ENCODE results near the gene SMU1.
"Not testable (repeated sequence)": the region's sequence is repeated elsewhere in the genome, so short reads cannot be mapped to it uniquely, and the experiment has no call there.

SMU1 gene

GRCh38 chr9:33105504-33105903 is 29.0 kb upstream of the SMU1 start:
- DNase-seq: no peak

GRCh38 chr9:33104401-33104800 is 27.9 kb upstream of the SMU1 start:
- DNase-seq: no peak

- no peak for DNase-seq
These were observed 27.2 kb upstream of the SMU1 start for GRCh38 chr9:33103501-33104281.

- no peak for DNase-seq
These were observed 26.2 kb upstream of the SMU1 start for GRCh38 chr9:33102551-33103210.

GRCh38 chr9:33101104-33101951 is 24.9 kb upstream of the SMU1 start:
- DNase-seq: peak; percentile 87

- DNase-seq: no peak
These were observed 23.3 kb upstream of the SMU1 start for GRCh38 chr9:33099754-33100153.

- DNase-seq: no peak
These were observed 20.7 kb upstream of the SMU1 start for GRCh38 chr9:33097192-33097591.

GRCh38 chr9:33092634-33093033 is 16.2 kb upstream of the SMU1 start:
- DNase-seq: no peak

- DNase-seq: not testable (repeated sequence)
These were observed 9.2 kb upstream of the SMU1 start for GRCh38 chr9:33085672-33086071.

- no peak for DNase-seq
These were observed 6.3 kb upstream of the SMU1 start for GRCh38 chr9:33082538-33083326.

- no peak for DNase-seq
These were observed 5.7 kb upstream of the SMU1 start for GRCh38 chr9:33082128-33082527.

GRCh38 chr9:33081128-33081851 is 4.8 kb upstream of the SMU1 start:
- peak; percentile 89 for DNase-seq

- DNase-seq: no peak
These were observed 4.1 kb upstream of the SMU1 start for GRCh38 chr9:33080534-33080933.

GRCh38 chr9:33068991-33069390 is 7.5 kb downstream of the SMU1 start:
- no peak for DNase-seq

GRCh38 chr9:33065157-33066076 is 11.1 kb downstream of the SMU1 start:
- DNase-seq: no peak

- DNase-seq: no peak
These were observed 25.3 kb downstream of the SMU1 start for GRCh38 chr9:33051144-33051543.

- no peak for DNase-seq
These were observed 26.7 kb downstream of the SMU1 start for GRCh38 chr9:33049680-33050361.

GRCh38 chr9:33048054-33048465 is 28.4 kb downstream of the SMU1 start:
- no peak for DNase-seq

- DNase-seq: no peak
These were observed 30.4 kb downstream of the SMU1 start for GRCh38 chr9:33046061-33046460.

- peak; percentile 21 for DNase-seq
These were observed 31.7 kb downstream of the SMU1 start for GRCh38 chr9:33044677-33045282.

Measured in fibroblast of skin of abdomen (primary cell).